ENCODE measurements around the gene GNG12.

GRCh38 chr1:67696708-67697107 lies 136.6 kb downstream of the GNG12 start:
- TF ChIP-seq CCNT2 (IDR thresholded peaks at IDR 0.05; ENCODE audit: borderline replicate concordance, extremely low read depth, insufficient read length, low read depth, low read length) (no peak), RBM39 (optimal IDR thresholded peaks at IDR 0.05; ENCODE audit: low read depth, low read length) (no peak), E2F1 (CRISPR knock-in tag; IDR thresholded peaks at IDR 0.05) (no peak), NELFE (IDR thresholded peaks at IDR 0.05; ENCODE audit: insufficient read depth, insufficient read length) (no peak), HDAC2 (IDR thresholded peaks at IDR 0.05) (no peak), RBFOX2 (IDR thresholded peaks at IDR 0.05; ENCODE audit: low read depth, low read length) (no peak), ARNT (IDR thresholded peaks at IDR 0.05) (no peak), CTCF (IDR thresholded peaks at IDR 0.05 in 2 of 3, conservative IDR thresholded peaks at IDR 0.05 in 1 of 3; ENCODE audit: insufficient read depth in 2 of 3, low read depth in 1 of 3, low read length in 3 of 3) (no peak), FOSL1 (tag; conservative IDR thresholded peaks at IDR 0.05) (no peak), SIX5 (IDR thresholded peaks at IDR 0.05; ENCODE audit: borderline replicate concordance in 1 of 2, insufficient read depth in 1 of 2, low read depth in 1 of 2, low read length in 2 of 2) (no peak)

Measured in K562 (cell line).